HFF-Myc (cell line): Measurements from ENCODE around the gene MATN1.

Source experiments
- DNase-seq: peaks from one replicate; pipeline ENCODE4 v3.0.0-alpha.2; 2011; ENCODE audit warnings: low read depth; ENCODE audit errors: extremely low read depth
- H3K4me3 ChIP-seq: replicated peaks from 2 replicates; pipeline ENCODE4 v1.5.1; 2011; ENCODE audit warnings: low read depth, mild to moderate bottlenecking, control low read depth, low read length
- CTCF ChIP-seq: IDR thresholded peaks from 2 replicates; pipeline ENCODE4 v1.5.1; 2012; ENCODE audit warnings: mild to moderate bottlenecking, low read depth, low read length, control low read depth; ENCODE audit errors: missing control alignments

The MATN1 gene

GRCh38 chr1:30721812-30722537 is 1.4 kb downstream of the MATN1 start:
- no peak for DNase-seq

GRCh38 chr1:30721341-30721793 is 2.0 kb downstream of the MATN1 start:
- no peak for TF ChIP-seq CTCF
- H3K4me3 ChIP-seq: no peak overlapping the region
- DNase-seq: no peak

More at GRCh38 chr1:30721812-30722537, 1.4 kb downstream of the MATN1 start:
- H3K4me3 ChIP-seq: no peak overlapping the region
- no peak for TF ChIP-seq CTCF

- no peak for TF ChIP-seq CTCF
- DNase-seq: no peak
Measured at GRCh38 chr1:30720271-30721223, 2.8 kb downstream of the MATN1 start.

GRCh38 chr1:30719406-30720270 is 3.7 kb downstream of the MATN1 start:
- H3K4me3 ChIP-seq: peak overlapping the region; percentile 56
- no peak for TF ChIP-seq CTCF
- DNase-seq: no peak

More at GRCh38 chr1:30720271-30721223, 2.8 kb downstream of the MATN1 start:
- H3K4me3 ChIP-seq: no peak overlapping the region

- H3K4me3 ChIP-seq: peak overlapping the region; percentile 56
- DNase-seq: peak; percentile 85
- peak; percentile 76 for TF ChIP-seq CTCF
Measured at GRCh38 chr1:30718636-30719405, 4.6 kb downstream of the MATN1 start.
